SH-SY5Y (cell line): ENCODE results near the gene GGA2.

Experiments
- GATA2 ChIP-seq: IDR thresholded peaks from 2 replicates; pipeline ENCODE4 v1.6.1; 2011; ENCODE audit warnings: mild to moderate bottlenecking, low read depth, low read length
- GATA3 ChIP-seq: IDR thresholded peaks from 2 replicates; pipeline ENCODE4 v1.6.1; 2011; ENCODE audit warnings: low read depth, mild to moderate bottlenecking, low read length, moderate library complexity

DNA sequence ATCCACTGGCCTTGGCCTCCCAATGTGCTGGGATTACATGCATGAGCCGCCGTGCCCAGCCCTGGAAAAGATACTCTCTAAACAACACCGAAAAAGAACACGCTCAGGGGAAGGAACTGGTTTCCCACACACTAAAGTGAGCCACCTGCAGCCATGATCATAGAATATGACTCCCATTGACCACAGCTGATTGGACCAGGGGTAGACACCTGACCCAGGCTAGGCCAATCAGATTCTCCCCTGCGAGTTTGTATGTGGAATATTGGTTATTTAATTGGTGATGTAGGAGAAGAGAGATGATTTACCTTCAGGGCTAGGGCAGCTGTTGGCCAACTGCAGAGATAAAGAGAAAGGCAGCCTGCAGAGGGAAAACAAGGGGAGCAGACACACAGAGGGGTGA lies 9.0 kb upstream of the GGA2 start:
- no peak for TF ChIP-seq GATA2
- TF ChIP-seq GATA3: no peak
